ENCODE data around the gene PPP2R1A. TPM values are rescaled to one million over a fixed set of nuclear protein-coding genes. Genes with fewer than 3 reads are reported as not detected.
A peak's percentile ranks its signal among the peaks of the same experiment; 100 is the strongest.

The PPP2R1A gene
- total and polyA plus RNA-seq, 12 donors = 238 to 469 (median 401) TPM

DNA sequence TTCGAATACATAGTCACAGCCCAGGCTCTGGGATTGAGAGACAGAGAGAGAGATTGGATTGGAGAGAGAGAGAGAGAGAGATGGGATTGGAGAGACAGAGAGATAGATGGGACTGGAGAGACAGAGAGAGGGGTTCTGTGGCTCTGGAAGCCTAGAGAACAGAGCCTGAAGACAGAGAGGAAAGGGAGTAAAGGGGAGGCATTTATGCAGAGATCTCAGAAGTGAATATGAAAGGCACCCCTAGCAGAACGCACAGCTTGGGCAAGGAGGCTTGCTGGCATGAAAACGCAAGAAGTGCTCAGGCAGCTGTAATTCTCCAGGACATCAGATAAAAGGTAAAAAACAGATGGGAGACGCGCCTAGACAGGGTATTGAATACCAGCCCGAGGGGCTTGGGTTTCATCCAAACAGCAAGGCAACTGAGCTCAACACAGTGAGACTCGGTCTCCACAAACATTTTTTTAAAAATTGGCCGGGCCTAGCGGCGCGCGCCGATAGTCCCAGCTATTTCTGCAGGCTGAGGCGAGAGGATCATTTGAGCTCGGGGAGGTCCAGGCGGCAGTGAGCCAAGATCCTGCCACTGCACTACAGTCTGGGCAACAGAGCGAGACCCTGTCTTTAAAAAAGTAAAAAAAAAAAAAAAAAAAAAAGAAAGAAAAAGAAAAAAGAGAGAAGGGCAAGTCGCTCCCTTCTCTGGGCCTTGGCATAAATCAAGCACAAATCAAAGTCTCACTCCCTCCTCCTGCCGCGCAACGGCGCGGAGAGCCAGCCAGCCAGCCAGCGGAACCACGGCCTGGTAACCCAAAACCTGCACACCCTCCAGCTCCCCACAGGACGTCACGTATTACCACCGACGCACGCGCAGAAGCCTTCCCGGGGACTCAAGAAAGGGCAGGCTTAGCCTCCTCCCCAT is 774 bp upstream of the PPP2R1A start:
- ATAC-seq (peak; percentile 9 to 39 (median 20)), DNase-seq (peak in 1 of 2 donors; percentile 99)
- H3K9me3 ChIP-seq = no peaks in the 10 kb centered on the region
- H3K27me3 ChIP-seq = no peaks in the 10 kb centered on the region
- TF ChIP-seq CTCF (IDR thresholded peaks at IDR 0.05) = peak in 2 of 9 donors; percentile 14 to 27
- intact Hi-C loops (cut with DNase I) = loop anchor here in 3 of 10 donors (1.0 to 5.0 kb wide), 2 partner anchors 47 to 49 kb away; no protein-coding TSS in a partner anchor
- WGBS, 2 donors = 2% methylated on average over 32 of the region's 32 CpGs
- H3K4me1 ChIP-seq = peaks cover 26 to 46% (median 42%) of the 10 kb centered on the region in 9 donors
- H3K4me3 ChIP-seq = peak overlapping the region; percentile 37 to 94 (median 57)
- peaks cover 0 to 19% (median 0%) of the 10 kb centered on the region in 9 donors for H3K36me3 ChIP-seq
- H3K27ac ChIP-seq = peak overlapping the region; percentile 85 to 100 (median 92)

DNA sequence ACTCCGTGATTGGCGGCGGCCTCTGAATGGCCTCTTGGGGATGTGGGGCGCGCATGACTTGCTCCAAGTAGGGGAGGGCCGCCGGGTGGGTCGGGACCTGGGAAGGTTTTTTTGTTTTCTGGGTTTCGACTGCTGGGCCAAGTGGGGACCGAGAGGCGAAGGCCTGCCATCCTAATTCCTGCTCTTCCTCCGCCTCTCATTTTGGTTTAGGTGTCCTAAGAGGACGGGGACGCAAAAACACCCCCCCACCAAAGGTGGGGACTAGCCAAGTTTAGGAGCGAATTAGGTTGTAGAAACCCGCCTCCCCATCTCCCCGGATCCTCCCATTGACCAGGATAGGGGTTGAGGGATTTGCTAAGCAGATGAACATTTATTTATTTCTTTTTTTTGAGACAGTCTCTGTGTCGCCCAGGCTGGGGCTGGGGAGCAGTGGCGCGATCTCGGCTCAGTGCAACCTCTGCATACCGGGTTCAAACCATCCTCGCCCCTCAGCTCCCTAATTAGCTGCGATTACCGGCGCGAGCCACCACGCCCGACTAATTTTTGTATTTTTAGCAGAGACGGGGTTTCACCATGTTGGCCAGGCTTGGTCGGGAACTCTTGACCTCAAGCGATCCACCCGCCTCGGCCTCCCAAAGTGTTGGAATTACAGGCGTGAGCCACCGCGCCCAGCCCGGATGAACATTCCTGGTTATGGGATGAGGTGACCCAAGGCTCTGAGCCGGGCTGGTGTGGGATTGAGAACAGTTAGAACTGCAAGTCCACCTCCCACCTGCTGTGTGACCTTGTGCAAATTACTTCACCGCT is 838 bp downstream of the PPP2R1A start:
- peak overlapping the region; percentile 73 to 98 (median 87) for H3K4me3 ChIP-seq
- DNase-seq = peak; percentile 32 to 56
- peaks cover 0 to 34% (median 5%) of the 10 kb centered on the region in 9 donors for H3K36me3 ChIP-seq
- peak overlapping the region; percentile 98 to 100 (median 99) for H3K27ac ChIP-seq
- peaks cover 26 to 61% (median 56%) of the 10 kb centered on the region in 9 donors for H3K4me1 ChIP-seq
- peak in 4 of 8 donors; percentile 2 to 4 (median 2) for ATAC-seq
- 3% methylated on average over 40 of the region's 40 CpGs for WGBS, 2 donors
- intact Hi-C loops (cut with DNase I) = loop anchor here in 5 of 10 donors (1.0 to 10.0 kb wide), 5 partner anchors 19 to 56 kb away; partner anchors contain the start of genes ZNF616 (in 2 of the 5) and ZNF836 (in 1 of the 5)
- H3K9me3 ChIP-seq = no peaks in the 10 kb centered on the region
- H3K27me3 ChIP-seq = no peaks in the 10 kb centered on the region
- no peak for TF ChIP-seq CTCF (IDR thresholded peaks at IDR 0.05)

- 48 to 49% methylated on average over 5 of the region's 5 CpGs for WGBS, 2 donors
- no peak for ATAC-seq
- Histone ChIP-seq H3K36me3 (peaks cover 0 to 41% (median 5%) of the 10 kb centered on the region in 9 donors), H3K27ac (peak overlapping the region; percentile 98 to 100 (median 99)), H3K4me1 (peaks cover 26 to 68% (median 62%) of the 10 kb centered on the region in 9 donors), H3K4me3 (peak overlapping the region; percentile 73 to 98 (median 87)), H3K27me3 (no peaks in the 10 kb centered on the region), H3K9me3 (no peaks in the 10 kb centered on the region)
- intact Hi-C loops (cut with DNase I) = loop anchor here in 4 of 10 donors (5.0 to 10.0 kb wide), 4 partner anchors 41 to 57 kb away; partner anchors contain the start of gene ZNF616 (in 2 of the 4)
- no peak for TF ChIP-seq CTCF (IDR thresholded peaks at IDR 0.05)
- DNase-seq = no peak
These were observed 1.5 kb downstream of the PPP2R1A start for GRCh38 chr19:52191389-52191788.

Data from heart right ventricle (tissue), 16 donors.